ENCODE results near the gene PIK3CA. TPM values are rescaled to one million over a fixed set of nuclear protein-coding genes. Genes with fewer than 3 reads are reported as not detected.
A peak's percentile ranks its signal among the peaks of the same experiment; 100 is the strongest.
"Not testable (repeated sequence)": the region's sequence is repeated elsewhere in the genome, so short reads cannot be mapped to it uniquely, and the experiment has no call there.

The PIK3CA gene
- total RNA-seq, 1 donor: 6.5 TPM

DNA sequence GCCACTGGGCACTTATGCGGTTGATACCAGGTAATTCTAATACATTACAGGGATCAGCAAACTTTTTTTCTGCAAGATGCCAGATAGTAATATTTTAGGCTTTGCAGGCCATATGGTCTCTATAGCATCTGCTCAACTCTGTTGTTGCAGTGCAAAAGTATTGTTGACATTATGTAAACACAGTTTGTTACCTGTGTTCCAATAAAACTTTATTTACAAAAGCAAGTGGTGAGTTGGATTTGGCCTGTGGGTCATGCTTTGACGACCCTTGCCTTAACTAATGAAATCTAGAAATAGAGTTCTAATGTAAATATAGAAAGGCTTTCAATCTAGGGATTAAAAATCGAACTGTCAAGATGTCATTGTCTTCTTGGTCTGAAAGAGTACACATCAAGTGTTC, 44.4 kb downstream of the PIK3CA start:
- no peak for DNase-seq (ENCODE audit: low read depth in 2 of 3, low spot score in 2 of 3)

DNA sequence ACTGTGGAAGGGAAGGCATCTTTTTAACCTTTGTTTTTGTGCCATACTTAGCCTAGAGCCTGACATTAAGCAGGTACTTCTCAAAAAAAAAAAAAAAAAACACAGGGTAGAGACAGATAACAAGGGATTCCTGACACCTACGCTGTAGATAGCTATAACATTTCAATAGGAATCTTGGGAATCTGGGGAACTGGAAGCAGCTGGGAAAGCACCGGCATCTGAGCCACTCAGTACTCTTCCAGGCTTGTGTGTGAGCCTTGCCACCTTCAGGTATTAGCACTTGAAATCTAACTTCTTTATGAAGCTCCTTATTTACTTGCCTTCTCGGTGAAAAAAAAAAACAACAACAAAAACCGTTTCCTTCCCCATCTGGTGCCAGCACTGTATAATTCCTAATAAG, 46.8 kb downstream of the PIK3CA start:
- DNase-seq (ENCODE audit: low read depth in 2 of 3, low spot score in 2 of 3): no peak

DNA sequence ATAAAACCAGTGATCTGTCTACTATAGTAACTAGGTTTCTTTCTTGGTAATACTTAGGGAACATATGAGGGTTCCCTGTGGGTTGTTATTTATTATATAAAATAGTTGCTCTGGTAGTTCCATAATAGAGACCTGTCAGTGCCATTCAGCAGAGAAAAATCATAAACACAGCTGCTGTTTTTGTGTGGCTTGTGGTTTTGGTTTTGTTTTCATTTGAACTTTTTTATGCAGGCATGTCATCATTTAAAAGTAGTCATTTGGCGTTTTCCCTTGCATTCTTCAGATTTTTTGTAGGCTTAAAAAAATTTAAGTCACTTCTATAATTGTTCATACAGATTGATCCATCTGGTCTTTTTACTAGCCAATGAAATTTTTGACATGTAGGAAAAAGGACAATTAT, 47.9 kb downstream of the PIK3CA start:
- DNase-seq (ENCODE audit: low read depth in 2 of 3, low spot score in 2 of 3): peak in 2 of 3 donors; percentile 29 to 68

DNA sequence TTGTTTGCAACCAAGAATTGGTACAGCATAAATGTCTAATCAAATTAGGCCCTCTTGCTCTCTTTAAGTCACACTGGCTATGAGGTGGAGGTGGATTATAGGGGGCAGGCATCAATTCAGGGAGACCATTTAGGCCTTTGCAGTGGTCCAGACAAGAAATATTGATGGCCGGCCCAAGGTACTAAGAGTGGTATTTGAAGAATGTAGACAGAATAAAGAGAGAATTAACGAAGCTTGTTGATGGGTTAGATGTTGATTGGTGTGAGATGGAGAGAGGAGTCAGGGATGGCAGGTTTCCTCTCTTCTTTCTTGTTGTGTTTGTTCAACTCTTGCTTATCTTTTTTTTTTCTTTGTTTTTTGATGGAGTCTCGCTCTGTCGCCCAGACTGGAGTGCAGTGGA, 48.5 kb downstream of the PIK3CA start:
- DNase-seq (ENCODE audit: low read depth in 2 of 3, low spot score in 2 of 3): no peak

DNA sequence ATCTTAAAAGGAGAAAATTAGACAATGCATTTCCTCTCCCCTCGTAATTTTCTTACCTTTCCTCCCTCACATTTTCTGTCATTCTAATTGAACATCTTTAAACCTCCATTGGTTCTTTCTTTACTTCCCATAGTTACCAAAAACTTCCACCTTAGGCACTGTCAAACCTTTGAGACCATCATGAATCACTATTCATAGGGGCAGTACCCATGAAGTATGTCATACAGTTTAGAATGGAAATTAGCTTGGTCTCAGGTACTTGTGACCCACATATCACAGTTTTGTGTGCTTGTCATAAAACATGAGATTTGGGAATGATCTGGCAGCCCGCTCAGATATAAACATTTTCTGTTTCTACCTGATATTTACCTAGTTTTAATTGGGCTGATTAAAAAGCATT, 52.6 kb downstream of the PIK3CA start:
- DNase-seq (ENCODE audit: low read depth in 2 of 3, low spot score in 2 of 3): no peak

DNA sequence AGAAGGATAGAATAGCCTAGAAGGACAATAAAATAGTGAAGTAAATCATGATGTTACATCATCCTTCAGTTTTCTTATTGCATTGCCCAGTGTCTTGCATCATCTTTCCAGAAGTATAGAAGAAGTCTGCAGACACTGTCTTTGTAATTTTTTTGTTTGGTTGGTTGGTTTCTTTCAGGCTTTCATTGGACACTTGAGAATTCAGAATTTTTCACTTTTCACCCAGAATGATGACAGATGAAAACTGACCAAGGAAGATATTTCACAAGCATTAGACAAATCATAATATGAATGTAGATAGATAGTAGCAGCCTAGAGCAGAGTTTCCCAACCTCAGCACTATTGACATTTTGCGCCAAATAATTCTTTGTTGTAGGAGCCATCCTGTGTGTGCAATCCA, 67.4 kb downstream of the PIK3CA start:
- DNase-seq (ENCODE audit: low read depth in 2 of 3, low spot score in 2 of 3): not testable (repeated sequence)

DNA sequence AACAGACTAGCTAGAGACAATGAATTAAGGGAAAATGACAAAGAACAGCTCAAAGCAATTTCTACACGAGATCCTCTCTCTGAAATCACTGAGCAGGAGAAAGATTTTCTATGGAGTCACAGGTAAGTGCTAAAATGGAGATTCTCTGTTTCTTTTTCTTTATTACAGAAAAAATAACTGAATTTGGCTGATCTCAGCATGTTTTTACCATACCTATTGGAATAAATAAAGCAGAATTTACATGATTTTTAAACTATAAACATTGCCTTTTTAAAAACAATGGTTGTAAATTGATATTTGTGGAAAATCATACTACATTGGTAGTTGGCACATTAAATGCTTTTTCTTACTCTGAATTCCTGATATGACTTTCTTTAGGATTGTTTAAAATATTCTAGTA, 70.1 kb downstream of the PIK3CA start:
- not testable (repeated sequence) for DNase-seq (ENCODE audit: low read depth in 2 of 3, low spot score in 2 of 3)

DNA sequence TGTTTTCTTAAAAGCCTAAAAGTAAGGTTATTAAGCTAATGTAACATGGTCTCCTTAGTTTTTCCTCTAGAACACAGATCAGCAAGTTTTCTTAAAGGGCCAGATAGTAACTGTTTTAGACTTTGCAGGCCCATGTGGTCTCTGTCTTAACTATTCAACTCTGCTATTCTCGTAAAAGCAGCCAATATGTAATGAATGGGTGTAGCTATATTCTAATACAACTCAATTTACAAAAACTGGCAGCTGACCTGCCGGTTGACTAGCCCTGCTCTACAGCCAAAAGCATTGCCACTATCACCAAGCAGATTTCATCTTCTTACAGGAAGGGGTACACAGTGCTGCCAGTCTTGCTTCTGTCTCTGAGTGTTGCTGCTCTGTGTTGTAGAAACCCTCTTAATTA, 75.4 kb downstream of the PIK3CA start:
- no peak for DNase-seq (ENCODE audit: low read depth in 2 of 3, low spot score in 2 of 3)

DNA sequence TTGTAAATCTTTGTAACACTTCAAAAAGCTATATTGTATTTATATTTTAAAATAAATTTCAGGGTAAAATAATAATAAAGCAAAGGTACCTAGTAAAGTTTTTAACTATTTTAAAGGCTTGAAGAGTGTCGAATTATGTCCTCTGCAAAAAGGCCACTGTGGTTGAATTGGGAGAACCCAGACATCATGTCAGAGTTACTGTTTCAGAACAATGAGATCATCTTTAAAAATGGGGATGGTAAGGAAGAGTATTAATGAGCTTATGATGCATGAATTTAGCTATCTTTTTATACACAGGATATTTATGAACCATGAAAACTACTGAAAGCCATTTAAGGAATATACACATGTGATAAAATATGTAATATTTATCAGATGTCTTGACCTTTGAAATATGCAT, 76.4 kb downstream of the PIK3CA start:
- no peak for DNase-seq (ENCODE audit: low read depth in 2 of 3, low spot score in 2 of 3)

DNA sequence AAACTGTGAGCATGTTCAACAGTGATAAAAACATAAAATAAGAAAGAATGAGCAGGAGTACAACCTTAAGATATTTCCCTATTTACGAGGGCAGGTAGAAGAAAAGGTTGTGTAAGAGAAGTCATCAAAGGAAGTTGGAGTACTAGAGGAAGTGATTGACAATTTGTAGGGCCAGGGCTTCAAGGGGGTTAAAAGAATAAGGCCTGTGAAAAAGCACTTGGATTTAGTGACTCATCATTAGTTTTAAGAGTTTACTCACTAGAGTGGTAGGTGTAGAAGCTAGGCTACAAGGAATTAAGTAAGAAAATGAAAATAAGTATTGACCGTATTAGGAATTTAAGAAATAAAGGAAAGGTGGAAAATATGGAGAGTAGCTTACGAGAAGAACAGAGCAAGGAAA, 79.2 kb downstream of the PIK3CA start:
- no peak for DNase-seq (ENCODE audit: low read depth in 2 of 3, low spot score in 2 of 3)

DNA sequence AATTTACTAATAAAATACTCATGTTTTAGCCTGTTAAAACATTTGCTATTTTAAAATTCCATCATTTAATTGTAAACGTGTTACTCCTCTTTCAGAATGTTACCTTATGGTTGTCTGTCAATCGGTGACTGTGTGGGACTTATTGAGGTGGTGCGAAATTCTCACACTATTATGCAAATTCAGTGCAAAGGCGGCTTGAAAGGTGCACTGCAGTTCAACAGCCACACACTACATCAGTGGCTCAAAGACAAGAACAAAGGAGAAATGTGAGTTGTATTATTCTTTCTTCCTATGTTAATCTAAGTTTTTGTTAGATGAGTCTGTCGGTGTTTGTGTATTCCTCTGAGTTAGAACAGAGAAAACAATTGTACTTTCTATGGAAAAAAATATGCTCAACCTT, 81.0 kb downstream of the PIK3CA start:
- DNase-seq (ENCODE audit: low read depth in 2 of 3, low spot score in 2 of 3): no peak

DNA sequence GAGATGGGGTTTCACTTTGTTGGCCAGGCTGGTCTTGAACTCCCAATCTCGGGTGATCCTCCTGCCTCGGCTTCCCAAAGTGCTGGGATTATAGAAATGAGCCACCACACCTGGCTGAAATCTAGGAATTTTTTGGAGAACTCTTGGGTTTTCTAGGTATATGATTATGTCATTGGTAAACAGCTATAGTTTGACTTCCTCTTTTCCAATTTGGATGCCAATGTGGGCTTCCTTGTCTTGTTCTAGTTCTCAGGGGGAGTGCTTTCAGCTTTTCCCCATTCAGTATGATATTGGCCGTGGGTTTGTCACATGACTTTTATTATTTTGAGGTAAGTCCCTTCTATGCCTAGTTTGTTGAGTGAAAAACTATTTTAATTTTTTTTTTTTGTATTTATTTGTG, 84.9 kb downstream of the PIK3CA start:
- DNase-seq (ENCODE audit: low read depth in 2 of 3, low spot score in 2 of 3): peak in 1 of 3 donors; percentile 22

DNA sequence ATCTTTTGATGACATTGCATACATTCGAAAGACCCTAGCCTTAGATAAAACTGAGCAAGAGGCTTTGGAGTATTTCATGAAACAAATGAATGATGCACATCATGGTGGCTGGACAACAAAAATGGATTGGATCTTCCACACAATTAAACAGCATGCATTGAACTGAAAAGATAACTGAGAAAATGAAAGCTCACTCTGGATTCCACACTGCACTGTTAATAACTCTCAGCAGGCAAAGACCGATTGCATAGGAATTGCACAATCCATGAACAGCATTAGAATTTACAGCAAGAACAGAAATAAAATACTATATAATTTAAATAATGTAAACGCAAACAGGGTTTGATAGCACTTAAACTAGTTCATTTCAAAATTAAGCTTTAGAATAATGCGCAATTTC, 86.0 kb downstream of the PIK3CA start:
- DNase-seq (ENCODE audit: low read depth in 2 of 3, low spot score in 2 of 3): no peak

DNA sequence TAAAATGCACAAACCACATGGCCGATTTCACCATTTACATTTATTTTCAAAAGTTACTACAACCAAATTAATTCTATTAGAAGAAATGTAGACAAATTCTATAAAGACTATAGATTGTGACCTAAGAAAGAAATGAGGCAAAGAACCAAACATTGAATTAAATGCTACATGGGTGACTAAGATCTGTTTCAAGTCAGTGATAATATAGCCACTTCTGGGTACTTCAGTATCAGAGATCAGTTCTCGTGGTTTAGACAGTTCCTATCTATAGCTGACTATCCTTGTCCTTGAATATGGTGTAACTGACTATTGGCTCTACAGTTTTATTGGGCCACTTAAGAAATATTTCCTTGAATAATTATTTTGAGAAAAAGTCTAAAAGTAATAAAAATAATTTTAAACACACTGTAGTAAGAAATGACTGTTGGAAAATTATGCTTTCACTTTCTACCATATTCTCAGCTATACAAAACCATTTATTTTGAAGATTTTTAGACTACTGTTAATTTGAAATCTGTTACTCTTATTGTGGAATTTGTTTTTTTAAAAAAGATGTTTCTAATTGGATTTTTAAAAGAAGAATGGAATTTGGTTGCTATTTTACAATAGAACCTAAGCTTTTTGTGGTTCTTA, 88.6 kb downstream of the PIK3CA start:
- DNase-seq (ENCODE audit: low read depth in 2 of 3, low spot score in 2 of 3): peak in 2 of 3 donors; percentile 3 to 4

DNA sequence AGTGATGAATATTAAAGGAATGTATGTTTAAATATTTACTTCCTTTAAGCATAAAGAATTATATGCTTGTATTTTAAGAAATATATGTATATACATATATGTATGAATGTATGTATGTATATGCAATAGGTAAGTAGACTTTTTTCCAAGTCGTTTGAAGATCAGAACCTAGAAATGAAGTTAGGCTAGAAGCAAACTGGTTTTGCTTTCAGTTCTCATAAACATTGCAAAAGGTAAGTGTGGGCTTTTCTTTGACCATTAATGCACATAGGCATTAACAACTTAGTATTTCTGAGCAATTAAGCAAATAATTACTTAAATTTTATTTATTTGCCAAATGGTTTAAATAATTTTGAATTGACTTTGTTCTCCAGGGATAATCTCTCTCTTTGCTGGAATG, 92.1 kb downstream of the PIK3CA start:
- not testable (repeated sequence) for DNase-seq (ENCODE audit: low read depth in 2 of 3, low spot score in 2 of 3)

DNA sequence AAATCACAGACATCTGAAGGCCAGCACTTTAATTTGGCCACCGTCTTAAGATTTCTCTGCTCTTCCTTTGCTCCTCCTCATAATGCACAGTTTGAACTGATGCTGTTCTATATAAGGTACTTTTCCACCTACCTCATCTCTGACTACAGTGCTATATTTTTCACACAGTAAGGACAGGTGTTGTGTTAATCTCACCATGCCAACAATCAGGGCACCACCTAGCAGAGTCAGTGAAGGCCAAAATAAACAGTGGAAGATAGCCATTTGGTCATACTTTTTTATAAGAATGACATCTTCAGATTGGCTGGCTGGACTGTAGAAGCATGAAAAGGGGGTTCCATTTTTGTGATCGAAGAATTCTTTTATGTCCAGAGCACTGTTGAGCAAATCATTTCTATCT, 94.7 kb downstream of the PIK3CA start:
- not testable (repeated sequence) for DNase-seq (ENCODE audit: low read depth in 2 of 3, low spot score in 2 of 3)

DNA sequence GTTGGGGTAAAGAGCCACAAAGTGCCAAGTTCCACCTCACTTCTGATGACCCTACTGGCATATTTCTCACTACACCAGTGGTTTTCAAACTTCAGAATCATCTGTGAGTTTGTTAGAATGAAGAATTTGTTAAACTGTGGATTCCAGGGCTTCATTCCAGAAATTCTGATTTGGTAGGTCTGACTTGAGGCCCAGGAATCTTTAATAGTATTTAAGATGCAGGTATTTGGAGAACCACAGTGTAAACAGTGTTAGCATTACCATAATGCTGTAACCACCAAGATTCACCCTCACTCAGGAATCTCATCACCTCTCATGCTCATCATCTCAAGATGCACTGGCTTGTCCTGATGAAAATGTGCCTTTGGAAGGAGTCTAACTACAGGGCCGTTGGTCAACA, 96.7 kb downstream of the PIK3CA start:
- no peak for DNase-seq (ENCODE audit: low read depth in 2 of 3, low spot score in 2 of 3)

DNA sequence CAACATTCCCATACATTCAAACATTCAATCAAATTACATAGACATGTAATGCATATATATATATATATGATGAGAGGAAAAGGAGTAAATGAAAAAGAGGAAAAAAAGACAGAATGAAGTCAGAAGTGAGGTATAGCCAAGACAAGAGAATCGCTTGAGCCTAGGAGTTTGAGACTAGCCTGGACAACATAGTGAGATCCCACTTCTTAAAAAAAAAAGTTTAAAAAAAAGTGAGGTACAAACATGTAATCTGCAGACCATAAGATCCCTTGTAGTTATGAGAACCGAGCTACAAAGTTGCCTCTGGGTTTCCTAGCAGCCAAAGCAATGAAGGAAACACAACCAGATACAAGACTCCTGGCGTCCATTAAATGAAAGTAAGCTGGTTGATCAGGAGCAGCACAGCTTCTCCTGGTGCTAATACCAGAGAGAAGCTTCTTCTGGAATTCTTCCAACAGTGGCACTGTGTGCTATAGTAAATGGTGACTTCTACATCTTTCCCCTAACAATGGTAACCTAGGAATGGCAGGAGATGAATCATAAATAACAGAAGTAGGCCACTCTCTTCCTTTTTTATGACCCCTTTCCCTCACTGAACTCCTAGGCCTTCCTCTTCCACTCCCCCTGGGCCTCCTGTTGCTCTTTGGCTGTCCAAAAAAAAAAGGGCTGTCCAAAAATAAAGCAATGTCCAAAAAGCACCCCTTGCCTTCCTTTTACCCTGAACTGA, 99.3 kb downstream of the PIK3CA start:
- DNase-seq (ENCODE audit: low read depth in 2 of 3, low spot score in 2 of 3): no peak

DNA sequence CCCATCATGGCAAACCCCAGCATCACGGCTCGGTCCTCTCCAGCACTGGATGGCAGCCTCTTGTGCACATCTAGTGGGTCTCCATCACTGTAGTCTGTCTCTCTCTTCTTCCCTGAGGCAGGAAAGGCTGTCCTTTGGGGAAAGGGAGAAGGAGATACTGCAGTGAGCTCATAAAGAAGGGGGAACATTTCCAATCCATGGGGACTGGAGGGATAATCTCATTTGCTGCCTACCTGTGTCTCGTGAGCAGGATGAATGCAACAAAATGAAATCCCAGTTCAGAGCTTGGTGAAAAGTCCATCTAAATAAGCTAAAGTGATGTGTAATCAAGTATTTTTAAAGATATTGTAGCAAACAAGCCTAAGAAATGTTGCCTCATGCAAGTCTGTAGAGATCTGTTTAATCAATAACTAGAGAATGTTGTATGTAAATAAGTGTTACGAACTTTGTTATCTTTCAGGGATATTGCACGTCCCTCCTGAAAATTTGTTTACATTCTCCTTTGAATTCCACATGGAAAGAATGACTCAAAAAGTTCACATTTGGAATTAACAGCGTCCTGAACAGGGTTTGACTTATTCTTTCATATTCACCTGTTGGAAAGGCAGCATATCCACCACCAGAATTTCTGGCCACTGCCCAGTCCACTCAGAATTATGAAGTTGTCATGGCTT, 102.8 kb downstream of the PIK3CA start, which contains the start of gene KCNMB3:
Gene KCNMB3, minus strand, starts transcription at position 312 of the 674 bp plus-strand sequence. Its CDS starts 124 bp downstream, at position 188.
- DNase-seq (ENCODE audit: low read depth in 2 of 3, low spot score in 2 of 3): no peak

DNA sequence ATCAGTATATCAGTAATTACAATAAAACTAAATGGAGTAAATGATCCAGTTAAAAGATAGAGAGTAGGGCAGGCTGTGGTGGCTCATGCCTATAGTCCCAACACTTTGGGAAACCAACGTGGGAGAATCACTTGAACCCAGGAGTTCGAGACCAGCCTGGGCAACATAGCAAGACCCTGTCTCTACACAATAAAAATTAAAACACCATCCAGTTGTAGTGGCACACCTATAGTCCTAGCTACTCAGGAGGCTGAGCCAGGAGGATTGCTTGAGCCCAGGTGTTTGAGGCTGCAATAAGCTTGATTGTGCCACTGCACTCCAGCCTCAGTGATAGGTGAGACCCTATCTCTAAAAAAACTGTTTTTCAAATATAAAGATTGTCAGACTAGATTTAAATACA, 108.7 kb downstream of the PIK3CA start:
- no peak for DNase-seq (ENCODE audit: low read depth in 2 of 3, low spot score in 2 of 3)

DNA sequence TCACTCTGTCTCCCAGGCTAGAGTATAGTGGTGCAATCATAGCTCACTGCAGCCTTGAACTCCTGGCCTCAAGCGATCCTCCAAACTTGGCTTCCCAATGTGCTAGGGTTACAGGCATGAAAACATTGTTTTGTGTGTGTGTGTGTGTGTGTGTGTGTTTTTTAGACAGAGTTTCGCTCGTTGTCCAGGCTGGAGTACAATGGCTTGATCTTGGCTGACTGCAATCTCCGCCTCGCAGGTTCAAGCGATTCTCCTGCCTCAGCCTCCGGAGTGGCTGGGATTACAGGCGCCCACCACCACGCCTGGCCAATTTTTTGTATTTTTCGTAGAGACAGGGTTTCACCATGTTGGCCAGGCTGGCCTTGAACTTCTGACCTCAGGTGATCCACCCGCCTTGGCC, 109.6 kb downstream of the PIK3CA start:
- not testable (repeated sequence) for DNase-seq (ENCODE audit: low read depth in 2 of 3, low spot score in 2 of 3)

DNA sequence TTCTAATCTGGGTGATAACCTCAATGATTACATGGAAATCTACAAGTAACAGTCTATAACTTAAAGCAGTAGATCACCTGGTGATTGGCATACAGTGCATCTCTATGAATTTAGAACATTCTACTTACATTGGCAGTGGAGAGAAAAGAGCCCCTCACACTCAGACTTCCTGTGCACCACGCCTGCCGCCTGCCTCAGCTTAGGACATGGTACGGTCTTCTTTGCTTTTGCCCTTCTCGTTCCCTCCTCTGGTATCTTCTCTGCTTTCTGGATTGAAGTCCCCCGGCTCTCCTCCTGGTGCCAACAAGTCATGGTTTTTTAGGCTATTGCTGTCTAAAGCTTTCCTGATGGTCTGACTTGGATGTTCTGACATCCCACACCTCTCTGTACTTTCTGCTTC, 110.7 kb downstream of the PIK3CA start:
- DNase-seq (ENCODE audit: low read depth in 2 of 3, low spot score in 2 of 3): no peak

Data from hematopoietic multipotent progenitor cell (in vitro differentiated cells).